DND-41 (cell line): ENCODE data around the gene SNX20.

Experiments
- ATAC-seq: fragments of 200-7000 bp; cut with Tn5 transposase; 3 replicates; pipeline ENCODE4 v1.9.1; 2021; ENCODE audit warnings: low read depth; ENCODE audit not compliant: insufficient read depth
- DNase-seq: peaks from one replicate; pipeline ENCODE4 v3.0.0-alpha.2; 2020
- H2AFZ ChIP-seq: 2 replicates; pipeline ENCODE4 v1.6.0; 2012; ENCODE audit warnings: low read depth, low read length
- H3K27ac ChIP-seq: 2 replicates; pipeline ENCODE4 v1.5.1; 2012; ENCODE audit warnings: low read length, inconsistent platforms
- H3K27me3 ChIP-seq: fragments of 200-600 bp; sonication (generic); 2 replicates; pipeline ENCODE4 v1.6.0; 2012; ENCODE audit warnings: low read length, mild to moderate bottlenecking, inconsistent platforms; ENCODE audit not compliant: insufficient read depth, poor library complexity
- H3K36me3 ChIP-seq: 2 replicates; pipeline ENCODE4 v1.5.1; 2012; ENCODE audit warnings: low read length, inconsistent platforms; ENCODE audit not compliant: insufficient read depth
- H3K4me1 ChIP-seq: 2 replicates; pipeline ENCODE4 v1.5.1; 2012; ENCODE audit warnings: mild to moderate bottlenecking, low read length; ENCODE audit not compliant: insufficient read depth
- H3K4me2 ChIP-seq: 2 replicates; pipeline ENCODE4 v1.6.0; 2012; ENCODE audit warnings: mild to moderate bottlenecking, moderate library complexity, low read length, inconsistent platforms; ENCODE audit not compliant: insufficient read depth
- H3K4me3 ChIP-seq, 2 experiments: fragments of 200-600 bp in 1 of 2; shearing (Covaris generic) in 1 of 2; 2 replicates each; pipeline ENCODE4 v1.5.1; 2012 to 2016; ENCODE audit warnings: inconsistent platforms in 2 of 2, low read length in 2 of 2, mild to moderate bottlenecking in 2 of 2, low read depth in 1 of 2, moderate library complexity in 1 of 2
- H3K79me2 ChIP-seq: 2 replicates; pipeline ENCODE4 v1.6.0; 2012; ENCODE audit warnings: low read length, inconsistent platforms; ENCODE audit not compliant: insufficient read depth
- H3K9ac ChIP-seq: 2 replicates; pipeline ENCODE4 v1.6.0; 2012; ENCODE audit warnings: low read depth, mild to moderate bottlenecking, inconsistent platforms, low read length, moderate library complexity
- H3K9me3 ChIP-seq: 2 replicates; pipeline ENCODE4 v1.5.1; 2012; ENCODE audit warnings: low read length, moderate library complexity, mild to moderate bottlenecking, inconsistent platforms; ENCODE audit not compliant: insufficient read depth, severe bottlenecking
- H4K20me1 ChIP-seq: 2 replicates; pipeline ENCODE4 v1.6.0; 2012; ENCODE audit warnings: low read length; ENCODE audit not compliant: insufficient read depth
- EZH2 ChIP-seq: IDR thresholded peaks from 3 replicates; pipeline ENCODE4 v1.6.1; 2012; ENCODE audit warnings: borderline replicate concordance, low read depth, mild to moderate bottlenecking, moderate library complexity, low read length, inconsistent platforms; ENCODE audit not compliant: severe bottlenecking
- TF ChIP-seq, protein P1 (sequence below): IDR thresholded peaks from 2 replicates; pipeline ENCODE4 v1.5.1; 2012; ENCODE audit warnings: borderline replicate concordance, low read length, moderate library complexity, mild to moderate bottlenecking; ENCODE audit not compliant: poor library complexity, severe bottlenecking; ENCODE audit errors: extremely low read depth

Gene SNX20

GRCh38 chr16:50678531-50678930 lies 2.6 kb downstream of the SNX20 start:
- TF ChIP-seq, protein P1, sequence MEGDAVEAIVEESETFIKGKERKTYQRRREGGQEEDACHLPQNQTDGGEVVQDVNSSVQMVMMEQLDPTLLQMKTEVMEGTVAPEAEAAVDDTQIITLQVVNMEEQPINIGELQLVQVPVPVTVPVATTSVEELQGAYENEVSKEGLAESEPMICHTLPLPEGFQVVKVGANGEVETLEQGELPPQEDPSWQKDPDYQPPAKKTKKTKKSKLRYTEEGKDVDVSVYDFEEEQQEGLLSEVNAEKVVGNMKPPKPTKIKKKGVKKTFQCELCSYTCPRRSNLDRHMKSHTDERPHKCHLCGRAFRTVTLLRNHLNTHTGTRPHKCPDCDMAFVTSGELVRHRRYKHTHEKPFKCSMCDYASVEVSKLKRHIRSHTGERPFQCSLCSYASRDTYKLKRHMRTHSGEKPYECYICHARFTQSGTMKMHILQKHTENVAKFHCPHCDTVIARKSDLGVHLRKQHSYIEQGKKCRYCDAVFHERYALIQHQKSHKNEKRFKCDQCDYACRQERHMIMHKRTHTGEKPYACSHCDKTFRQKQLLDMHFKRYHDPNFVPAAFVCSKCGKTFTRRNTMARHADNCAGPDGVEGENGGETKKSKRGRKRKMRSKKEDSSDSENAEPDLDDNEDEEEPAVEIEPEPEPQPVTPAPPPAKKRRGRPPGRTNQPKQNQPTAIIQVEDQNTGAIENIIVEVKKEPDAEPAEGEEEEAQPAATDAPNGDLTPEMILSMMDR: no peak
- TF ChIP-seq EZH2: no peak
- peaks cover 18% of the 10 kb centered on the region for H3K79me2 ChIP-seq
- H3K4me3 ChIP-seq: no peak overlapping the region
- H3K9ac ChIP-seq: no peak overlapping the region
- no peak overlapping the region for H3K27ac ChIP-seq
- DNase-seq (no peak), ATAC-seq (no peak)
- no peaks in the 10 kb centered on the region for H4K20me1 ChIP-seq
- H3K4me1 ChIP-seq: peaks cover 36% of the 10 kb centered on the region
- no peak overlapping the region for H2AFZ ChIP-seq
- H3K9me3 ChIP-seq: peaks cover 5% of the 10 kb centered on the region
- no peaks in the 10 kb centered on the region for H3K27me3 ChIP-seq
- H3K36me3 ChIP-seq: peaks cover 50% of the 10 kb centered on the region
- H3K4me2 ChIP-seq: no peak overlapping the region

DNA sequence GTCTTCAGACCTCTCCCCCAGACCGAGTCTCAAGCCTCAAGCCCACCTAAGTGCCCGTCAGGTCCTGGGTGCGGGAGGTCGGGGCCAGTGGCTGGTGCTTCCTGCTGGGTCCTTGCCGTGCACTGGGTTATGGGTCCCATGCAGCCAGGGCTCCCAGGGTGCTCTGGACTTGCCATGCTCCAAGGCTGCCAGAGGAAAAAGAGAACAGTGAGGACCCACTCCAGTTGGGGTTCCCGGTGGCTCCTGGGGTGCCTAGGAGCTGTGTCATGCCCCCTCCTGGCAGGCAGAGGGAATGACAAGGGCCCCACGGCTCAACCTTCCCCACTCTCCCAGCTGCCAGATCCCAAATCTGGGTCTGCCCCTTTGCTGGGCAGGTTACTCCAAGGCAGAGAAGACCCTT lies 3.8 kb downstream of the SNX20 start:
- no peaks in the 10 kb centered on the region for H4K20me1 ChIP-seq
- no peak overlapping the region for H3K4me3 ChIP-seq
- no peak for TF ChIP-seq EZH2
- TF ChIP-seq, protein P1: peak; percentile 50
- no peak overlapping the region for H3K27ac ChIP-seq
- ATAC-seq: no peak
- no peak for DNase-seq
- H3K36me3 ChIP-seq: peaks cover 62% of the 10 kb centered on the region
- H3K9me3 ChIP-seq: peaks cover 15% of the 10 kb centered on the region
- peaks cover 18% of the 10 kb centered on the region for H3K79me2 ChIP-seq
- H2AFZ ChIP-seq: no peak overlapping the region
- no peaks in the 10 kb centered on the region for H3K27me3 ChIP-seq
- H3K4me1 ChIP-seq: peaks cover 26% of the 10 kb centered on the region
- H3K4me2 ChIP-seq: no peak overlapping the region
- no peak overlapping the region for H3K9ac ChIP-seq

DNA sequence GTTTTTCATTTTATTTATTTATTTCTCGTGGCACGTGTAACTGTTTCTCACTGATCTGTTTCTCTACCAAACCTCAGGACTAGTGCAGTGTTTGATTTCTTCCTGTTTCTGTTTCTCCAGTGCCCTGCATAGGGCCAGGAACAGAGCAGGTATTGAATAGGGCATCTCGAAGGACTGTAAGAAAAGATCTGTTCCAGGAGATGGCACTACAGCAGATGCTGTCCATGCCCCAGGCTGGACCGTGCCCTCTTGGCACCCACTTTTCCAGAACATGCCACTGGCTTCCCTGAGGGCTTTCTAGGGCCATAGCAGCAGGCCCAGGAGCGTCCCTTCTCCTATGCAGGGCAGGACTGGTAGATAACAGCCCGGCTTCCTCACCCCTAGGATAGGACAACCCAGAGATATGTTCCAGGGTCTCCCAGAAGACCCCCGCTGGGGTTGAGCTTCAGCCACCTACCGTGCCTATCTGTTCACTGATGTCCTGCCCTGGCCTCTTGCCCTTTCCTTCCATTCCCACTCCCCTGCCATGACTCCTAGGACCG lies 4.4 kb downstream of the SNX20 start:
- H3K27ac ChIP-seq: no peak overlapping the region
- peaks cover 24% of the 10 kb centered on the region for H3K4me1 ChIP-seq
- H2AFZ ChIP-seq: no peak overlapping the region
- no peak for TF ChIP-seq EZH2
- TF ChIP-seq, protein P1: no peak
- H3K4me3 ChIP-seq: no peak overlapping the region
- no peak overlapping the region for H3K4me2 ChIP-seq
- no peak for DNase-seq
- H3K9me3 ChIP-seq: peaks cover 21% of the 10 kb centered on the region
- H3K79me2 ChIP-seq: peaks cover 18% of the 10 kb centered on the region
- H3K36me3 ChIP-seq: peaks cover 68% of the 10 kb centered on the region
- H3K9ac ChIP-seq: no peak overlapping the region
- no peaks in the 10 kb centered on the region for H4K20me1 ChIP-seq
- H3K27me3 ChIP-seq: no peaks in the 10 kb centered on the region
- ATAC-seq: no peak
